Left lung (tissue), 10 donors: ENCODE measurements around the gene S100A4. TPM values are rescaled to one million over a fixed set of nuclear protein-coding genes. Genes with fewer than 3 reads are reported as not detected.
"Not testable (repeated sequence)": the region's sequence is repeated elsewhere in the genome, so short reads cannot be mapped to it uniquely, and the experiment has no call there.

Experiments
- ATAC-seq: fragments of 200-7000 bp; cut with Tn5 transposase; one replicate; pipeline ENCODE4 v1.9.1; 2020; ENCODE audit warnings: moderate library complexity
- DNase-seq, 4 donors: peaks; one replicate each; pipeline ENCODE4 v3.0.0-alpha.2; 2013 to 2020
- H3K27ac ChIP-seq, 2 donors: fragments of 200-600 bp; sonication (generic) in 1 of 2; one replicate each; pipeline versions ENCODE4 v1.5.0 to v1.8.0; 2020 to 2021
- H3K27me3 ChIP-seq, 2 donors: fragments of 200-600 bp; sonication (generic) in 1 of 2; one replicate each; pipeline versions ENCODE4 v1.5.0 to v1.8.0; 2020 to 2021
- H3K36me3 ChIP-seq, 2 donors: fragments of 200-600 bp; sonication (generic) in 1 of 2; one replicate each; pipeline versions ENCODE4 v1.5.0 to v1.8.0; 2020 to 2021
- H3K4me1 ChIP-seq, 2 donors: fragments of 200-600 bp; one replicate each; pipeline ENCODE4 v1.8.0; 2021
- H3K4me3 ChIP-seq, 2 donors: fragments of 200-600 bp; sonication (generic) in 1 of 2; one replicate each; pipeline versions ENCODE4 v1.5.0 to v1.8.0; 2020 to 2021; ENCODE audit warnings: mild to moderate bottlenecking in 1 of 2
- H3K9me3 ChIP-seq, 2 donors: fragments of 200-600 bp; sonication (generic) in 1 of 2; one replicate each; pipeline versions ENCODE4 v1.5.0 to v1.8.0; 2020 to 2021
- CTCF ChIP-seq, 2 donors: fragments of 200-600 bp; sonication (generic) in 1 of 2; IDR thresholded peaks; one replicate each; pipeline versions ENCODE4 v1.5.0 to v1.8.0; 2021; ENCODE audit warnings: antibody characterized with exemption in 2 of 2
- intact Hi-C, 2 donors: fragments of 100-400 bp; cut with DNase I; formaldehyde crosslinking; loops; one replicate each; pipeline versions ENCODE4 v1.11.2 to v1.14.2; 2022
- polyA plus RNA-seq, 6 donors: library from polyadenylated mRNA; unstranded; fragments of 120-200 nt; gene quantifications; one replicate each; pipeline ENCODE4 v1.2.1, GENCODE V29; 2013; ENCODE audit not compliant: insufficient read length in 6 of 6
- total RNA-seq, 2 donors: library from RNA; stranded (reverse); fragmentation: NEBNext Ultra II Directional; extraction: Animal tissue kit (Norgen Biotek cat#: 25700); gene quantifications; one replicate each; pipeline ENCODE4 v1.2.1, GENCODE V29; 2021
- donor health status: DM: no; HTN: yes; CAD: no.
- donor health status: DM: no; HTN: no; CAD: no.

Gene S100A4
- total and polyA plus RNA-seq, 8 donors = 15.0 to 1,192 (median 22.4) TPM

GRCh38 chr1:153587314-153587713 is 41.7 kb upstream of the S100A4 start:
- no peak for TF ChIP-seq CTCF (IDR thresholded peaks at IDR 0.05)
- intact Hi-C loops = no loop called here
- no peak for ATAC-seq
- H3K4me1 ChIP-seq = no peaks in the 10 kb centered on the region
- DNase-seq = no peak
- H3K27me3 ChIP-seq = no peaks in the 10 kb centered on the region
- H3K27ac ChIP-seq = no peak overlapping the region
- no peaks in the 10 kb centered on the region for H3K36me3 ChIP-seq
- H3K9me3 ChIP-seq = no peaks in the 10 kb centered on the region
- H3K4me3 ChIP-seq = no peak overlapping the region

GRCh38 chr1:153586347-153586746 is 40.7 kb upstream of the S100A4 start:
- Histone ChIP-seq H3K27me3 (no peaks in the 10 kb centered on the region), H3K9me3 (no peaks in the 10 kb centered on the region), H3K4me1 (no peaks in the 10 kb centered on the region), H3K27ac (no peak overlapping the region), H3K4me3 (no peak overlapping the region), H3K36me3 (no peaks in the 10 kb centered on the region)
- TF ChIP-seq CTCF (IDR thresholded peaks at IDR 0.05) = no peak
- ATAC-seq (no peak), DNase-seq (no peak)
- intact Hi-C loops = no loop called here

DNA sequence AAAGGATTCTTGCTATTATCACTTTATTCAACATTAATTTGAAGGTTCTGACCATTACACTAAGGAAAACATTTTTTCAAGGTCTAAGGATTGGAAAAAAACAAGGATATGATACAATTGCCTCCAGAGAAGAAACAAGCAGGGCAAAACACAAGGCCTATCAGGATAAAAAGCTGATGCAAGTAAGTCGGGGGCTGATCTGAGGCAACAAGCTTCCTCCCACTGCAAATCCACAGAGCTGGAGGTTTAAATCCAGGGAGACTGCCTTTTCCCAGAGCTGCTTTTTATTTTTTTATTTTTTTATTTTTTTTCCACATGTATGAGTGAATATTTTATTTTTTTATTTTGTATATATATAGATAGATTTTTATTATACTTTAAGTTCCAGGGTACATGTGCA is 39.4 kb upstream of the S100A4 start:
- no peaks in the 10 kb centered on the region for H3K27me3 ChIP-seq
- no peak overlapping the region for H3K4me3 ChIP-seq
- TF ChIP-seq CTCF (IDR thresholded peaks at IDR 0.05) = no peak
- DNase-seq = no peak
- no peak for ATAC-seq
- no peaks in the 10 kb centered on the region for H3K4me1 ChIP-seq
- no peaks in the 10 kb centered on the region for H3K36me3 ChIP-seq
- no peak overlapping the region for H3K27ac ChIP-seq
- H3K9me3 ChIP-seq = no peaks in the 10 kb centered on the region
- intact Hi-C loops = no loop called here

DNA sequence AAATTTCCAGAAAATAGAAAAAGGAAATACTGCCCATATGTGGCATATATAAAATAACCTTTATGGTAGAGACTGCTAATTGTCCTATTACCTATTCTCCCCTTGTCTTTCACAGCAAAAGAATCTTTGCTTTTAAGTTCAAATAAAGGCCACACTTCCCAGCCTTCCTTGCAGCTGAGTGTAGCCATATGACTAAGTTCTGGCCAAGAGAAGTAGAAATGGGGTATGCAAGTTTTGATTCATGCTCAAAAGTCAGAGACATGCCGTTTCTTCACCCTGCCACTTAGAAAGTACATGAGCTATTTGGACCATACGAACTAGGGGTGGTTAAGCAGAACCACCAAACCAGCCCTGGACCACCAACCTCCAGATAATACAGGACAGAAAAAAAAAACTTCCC is 38.4 kb upstream of the S100A4 start:
- TF ChIP-seq CTCF (IDR thresholded peaks at IDR 0.05) = no peak
- intact Hi-C loops = no loop called here
- Histone ChIP-seq H3K27me3 (no peaks in the 10 kb centered on the region), H3K4me3 (no peak overlapping the region), H3K9me3 (no peaks in the 10 kb centered on the region), H3K27ac (no peak overlapping the region), H3K36me3 (no peaks in the 10 kb centered on the region), H3K4me1 (no peaks in the 10 kb centered on the region)
- ATAC-seq = no peak
- no peak for DNase-seq

- H3K27me3 ChIP-seq, H3K9me3 ChIP-seq, intact Hi-C loops, DNase-seq, H3K27ac ChIP-seq, H3K36me3 ChIP-seq, H3K4me1 ChIP-seq, ATAC-seq, H3K4me3 ChIP-seq: not testable (repeated sequence)
Measured at GRCh38 chr1:153583514-153583913, 37.9 kb upstream of the S100A4 start.

GRCh38 chr1:153582836-153583235 is 37.2 kb upstream of the S100A4 start:
- H3K27me3 ChIP-seq, H3K4me1 ChIP-seq, DNase-seq, ATAC-seq, H3K36me3 ChIP-seq, H3K27ac ChIP-seq, intact Hi-C loops, H3K9me3 ChIP-seq, H3K4me3 ChIP-seq: not testable (repeated sequence)
